H1 (cell line): ENCODE measurements around the gene MUSTN1. TPM values are rescaled to one million over a fixed set of nuclear protein-coding genes. Genes with fewer than 3 reads are reported as not detected.

Experiments used
- CTCF ChIA-PET: fragments of 300-600 bp; sonication (Branson Sonifier 250); formaldehyde crosslinking; loops from one replicate; lab custom pipeline; 2021; ENCODE audit not compliant: partially characterized antibody; lab: Charles Lee
- POLR2A ChIA-PET: fragments of 300-600 bp; sonication (Branson Sonifier 250); formaldehyde crosslinking; loops from one replicate; lab custom pipeline; 2021; ENCODE audit warnings: inconsistent platforms; ENCODE audit not compliant: partially characterized antibody; lab: Charles Lee
- DNase-seq, 2 experiments: peaks; one replicate each; pipeline versions ENCODE4 v3.0.0 to v3.0.0-alpha.2; 2010 to 2022; ENCODE audit warnings: low spot score in 2 of 2, low read depth in 1 of 2, mixed read lengths in 1 of 2
- FAIRE-seq: peaks from 2 replicates; lab custom pipeline; 2011; peaks lifted over from hg19 to GRCh38; lab: Jason Lieb, UNC
- H2AFZ ChIP-seq: 2 replicates; pipeline ENCODE4 v1.8.1; 2012; ENCODE audit warnings: low read length, inconsistent platforms
- H2AK5ac ChIP-seq: 2 replicates; pipeline ENCODE4 v1.6.1; 2013; ENCODE audit warnings: low read depth, low read length
- H2BK120ac ChIP-seq: replicated peaks from 2 replicates; pipeline ENCODE3; 2013; ENCODE audit warnings: low read depth, low read length, inconsistent platforms
- H2BK12ac ChIP-seq: 2 replicates; pipeline ENCODE4 v1.6.1; 2013; ENCODE audit warnings: low read depth, low read length
- H2BK15ac ChIP-seq: 2 replicates; pipeline ENCODE4 v1.6.1; 2013; ENCODE audit warnings: low read length
- H2BK20ac ChIP-seq: 2 replicates; pipeline ENCODE4 v1.6.1; 2013; ENCODE audit warnings: low read length
- H2BK5ac ChIP-seq: 2 replicates; pipeline ENCODE4 v1.6.1; 2013; ENCODE audit warnings: low read depth, low read length
- H3K14ac ChIP-seq: 2 replicates; pipeline ENCODE4 v1.6.1; 2013; ENCODE audit warnings: inconsistent platforms; ENCODE audit not compliant: insufficient read length
- H3K18ac ChIP-seq: 2 replicates; pipeline ENCODE4 v1.6.1; 2013; ENCODE audit warnings: low read length; ENCODE audit errors: extremely low read depth
- H3K23ac ChIP-seq: 2 replicates; pipeline ENCODE4 v1.6.1; 2013; ENCODE audit warnings: inconsistent platforms; ENCODE audit not compliant: insufficient read length
- H3K23me2 ChIP-seq: 2 replicates; pipeline ENCODE4 v1.6.1; 2013; ENCODE audit warnings: low read depth, low read length
- H3K27ac ChIP-seq: 2 replicates; pipeline ENCODE4 v1.6.1; 2011; ENCODE audit warnings: low read depth, low read length, inconsistent platforms
- H3K27me3 ChIP-seq, 4 experiments: replicated peaks in 1 of 4; 1 replicate in 1 of 4; 2 replicates in 3 of 4; pipeline versions ENCODE4 v1.6.1 to v1.8.1; 2011 to 2013; ENCODE audit warnings: low read length in 3 of 4, mild to moderate bottlenecking in 3 of 4, inconsistent platforms in 2 of 4, mixed read lengths in 2 of 4, moderate library complexity in 1 of 4; ENCODE audit not compliant: control insufficient read depth in 3 of 4, insufficient read depth in 3 of 4; ENCODE audit errors: extremely low read depth in 1 of 4
- H3K36me3 ChIP-seq, 4 experiments: 2 replicates each; pipeline versions ENCODE4 v1.6.1 to v1.8.1; 2011 to 2013; ENCODE audit warnings: mild to moderate bottlenecking in 4 of 4, low read length in 3 of 4, moderate library complexity in 2 of 4, control low read depth in 1 of 4, inconsistent platforms in 1 of 4; ENCODE audit not compliant: insufficient read depth in 4 of 4, control insufficient read depth in 2 of 4
- H3K4ac ChIP-seq: replicated peaks from 2 replicates; pipeline ENCODE3; 2013; ENCODE audit warnings: low read length, low read depth, mixed read lengths, inconsistent platforms; ENCODE audit not compliant: insufficient read length
- H3K4me1 ChIP-seq, 4 experiments: replicated peaks in 1 of 4; 1 replicate in 1 of 4; 2 replicates in 3 of 4; pipeline versions ENCODE4 v1.6.1 to v1.8.1; 2011 to 2013; ENCODE audit warnings: low read length in 3 of 4, inconsistent platforms in 2 of 4, mixed read lengths in 1 of 4; ENCODE audit not compliant: insufficient read depth in 4 of 4, control insufficient read depth in 3 of 4
- H3K4me2 ChIP-seq, 2 experiments: 2 replicates each; pipeline versions ENCODE4 v1.6.1 to v1.8.1; 2011 to 2013; ENCODE audit warnings: low read depth in 2 of 2, low read length in 2 of 2, control low read depth in 1 of 2, inconsistent platforms in 1 of 2, mild to moderate bottlenecking in 1 of 2; ENCODE audit not compliant: insufficient read depth in 1 of 2
- H3K4me3 ChIP-seq, 4 experiments: fragments of 200-600, 300-600 bp in 1 of 4; sonication (generic), shearing (Covaris generic), sonication (Bioruptor Twin) in 1 of 4; 2 replicates each; pipeline versions ENCODE4 v1.5.1 to v1.8.1; 2011 to 2016; ENCODE audit warnings: low read length in 4 of 4, low read depth in 3 of 4, control low read depth in 2 of 4, inconsistent platforms in 2 of 4, mild to moderate bottlenecking in 2 of 4, mixed read lengths in 1 of 4, moderate library complexity in 1 of 4; ENCODE audit not compliant: insufficient read depth in 2 of 4; ENCODE audit errors: extremely low read depth in 1 of 4
- H3K56ac ChIP-seq: replicated peaks from 2 replicates; pipeline ENCODE3; 2013; ENCODE audit warnings: low read depth, mild to moderate bottlenecking, mixed read lengths, low read length, inconsistent platforms; ENCODE audit not compliant: insufficient read length
- H3K79me1 ChIP-seq: 2 replicates; pipeline ENCODE4 v1.6.1; 2013; ENCODE audit warnings: low read depth, low read length, control low read depth
- H3K79me2 ChIP-seq, 2 experiments: 2 replicates each; pipeline versions ENCODE4 v1.6.1 to v1.8.1; 2012 to 2013; ENCODE audit warnings: low read length in 2 of 2, mild to moderate bottlenecking in 2 of 2, inconsistent platforms in 1 of 2; ENCODE audit not compliant: insufficient read depth in 2 of 2, control insufficient read depth in 1 of 2
- H3K9ac ChIP-seq, 4 experiments: replicated peaks in 1 of 4; 1 replicate in 1 of 4; 2 replicates in 3 of 4; pipeline versions ENCODE4 v1.6.1 to v1.8.1; 2011 to 2013; ENCODE audit warnings: low read depth in 3 of 4, low read length in 3 of 4, control low read depth in 2 of 4, mild to moderate bottlenecking in 2 of 4, moderate library complexity in 2 of 4, inconsistent platforms in 1 of 4; ENCODE audit errors: extremely low read depth in 1 of 4
- H3K9me3 ChIP-seq, 2 experiments: 2 replicates each; pipeline versions ENCODE4 v1.6.1 to v1.8.1; 2012 to 2013; ENCODE audit warnings: mild to moderate bottlenecking in 2 of 2, moderate library complexity in 2 of 2, control low read depth in 1 of 2, inconsistent platforms in 1 of 2, low read depth in 1 of 2, low read length in 1 of 2, mixed read lengths in 1 of 2; ENCODE audit not compliant: insufficient read depth in 2 of 2
- H4K20me1 ChIP-seq, 2 experiments: replicated peaks in 1 of 2; 2 replicates each; pipeline versions ENCODE3 to v1.8.1; 2011 to 2013; ENCODE audit warnings: inconsistent platforms in 2 of 2, low read length in 2 of 2, mild to moderate bottlenecking in 1 of 2; ENCODE audit not compliant: insufficient read depth in 2 of 2, control insufficient read depth in 1 of 2
- H4K5ac ChIP-seq: 2 replicates; pipeline ENCODE4 v1.6.1; 2013; ENCODE audit warnings: low read length, low read depth, mixed read lengths, inconsistent platforms; ENCODE audit not compliant: insufficient read length
- H4K8ac ChIP-seq: 2 replicates; pipeline ENCODE4 v1.8.0; 2013; ENCODE audit warnings: mild to moderate bottlenecking, moderate library complexity, low read length, inconsistent platforms; ENCODE audit not compliant: insufficient read depth; ENCODE audit errors: extremely low read depth
- H4K91ac ChIP-seq: replicated peaks from 2 replicates; pipeline ENCODE3; 2013; ENCODE audit warnings: low read length, mixed read lengths, inconsistent platforms; ENCODE audit not compliant: insufficient read length
- BCL11A ChIP-seq, 2 experiments: IDR thresholded peaks; one replicate each; pipeline ENCODE4 v1.6.1; 2011; ENCODE audit warnings: low read depth in 2 of 2, low read length in 2 of 2, mild to moderate bottlenecking in 2 of 2
- CTBP2 ChIP-seq: IDR thresholded peaks from 2 replicates; pipeline ENCODE4 v1.7.0; 2011; ENCODE audit warnings: borderline replicate concordance, mild to moderate bottlenecking, moderate library complexity, mixed read lengths, low read length; ENCODE audit not compliant: insufficient read depth, insufficient read length
- GABPA ChIP-seq: IDR thresholded peaks from 2 replicates; pipeline ENCODE4 v1.6.1; 2011; ENCODE audit warnings: mild to moderate bottlenecking, low read length, moderate library complexity, borderline replicate concordance; ENCODE audit not compliant: insufficient read depth
- NRF1 ChIP-seq: IDR thresholded peaks from 2 replicates; pipeline ENCODE4 v1.6.1; 2011; ENCODE audit warnings: mild to moderate bottlenecking, low read depth, low read length, improper control_type of control experiment
- PHF8 ChIP-seq: fragments of 200-600 bp; sonication (generic); conservative IDR thresholded peaks from 2 replicates; pipeline ENCODE4 v1.7.1; 2012; ENCODE audit warnings: low read depth, mild to moderate bottlenecking, inconsistent platforms, low read length, moderate library complexity
- RAD21 ChIP-seq, 2 experiments: IDR thresholded peaks in 1 of 2; conservative IDR thresholded peaks in 1 of 2; 2 replicates each; pipeline ENCODE4 v1.6.1; 2011; ENCODE audit warnings: low read depth in 2 of 2, low read length in 2 of 2, improper control_type of control experiment in 1 of 2, inconsistent platforms in 1 of 2, mild to moderate bottlenecking in 1 of 2, moderate library complexity in 1 of 2
- WGBS, 2 experiments: shearing (Covaris generic) in 1 of 2; methylation state at CpG; one replicate each; pipeline versions ENCODE4 v1.1.6 to v1.1.7; 2013 to 2015; ENCODE audit warnings: low lambda C conversion rate in 2 of 2, mixed read lengths in 2 of 2, inconsistent platforms in 1 of 2, low coverage in 1 of 2, missing lambda C conversion rate in 1 of 2; ENCODE audit not compliant: insufficient replicate concordance in 2 of 2, insufficient coverage in 1 of 2, insufficient read length in 1 of 2; ENCODE audit errors: extremely low coverage in 1 of 2, missing lambda C conversion rate in 1 of 2; 5-methylcytosine and 5-hydroxymethylcytosine counted together
- polyA plus RNA-seq, 7 experiments: library from polyadenylated mRNA; depleted of rRNA in 3 of 7; stranded (reverse) in 5 of 7; unstranded in 2 of 7; fragments of >200 nt in 5 of 7; fragments of 200-250 nt in 2 of 7; gene quantifications; 1 replicate in 5 of 7; 2 replicates in 1 of 7; 4 replicates in 1 of 7; pipeline versions ENCODE4 v1.2.1 to v1.2.3, GENCODE V29; 2011 to 2013; ENCODE audit warnings: missing spikeins in 2 of 7, mixed read lengths in 2 of 7
- total RNA-seq: library from RNA; stranded (reverse); fragmentation: NEBNext Ultra II Directional; extraction: Animal tissue kit (Norgen Biotek cat#: 25700); gene quantifications from 2 replicates; pipeline ENCODE4 v1.2.1, GENCODE V29; 2021

The MUSTN1 gene
- total and polyA plus RNA-seq, 2 of the 8 experiments (the other 6 are each of a cell fraction or from before 2014, with no cell fraction given), result 1.1 to 2.4 TPM

- Histone ChIP-seq H2BK120ac (no peak overlapping the region), H4K5ac (no peak overlapping the region), H3K4me1 (peaks cover 0 to 6% (median 3%) of the 10 kb centered on the region in 4 experiments; a peak in 2 of 7 replicates), H3K27ac (no peak overlapping the region), H2BK20ac (no peak overlapping the region), H2BK5ac (no peak overlapping the region), H3K4ac (no peak overlapping the region), H3K36me3 (no peaks in the 10 kb centered on the region), H3K9me3 (no peaks in the 10 kb centered on the region), H3K56ac (no peak overlapping the region), H2AK5ac (no peak overlapping the region), H3K4me2 (no peak overlapping the region), H3K9ac (no peak overlapping the region), H2BK15ac (no peak overlapping the region), H3K23me2 (no peaks in the 10 kb centered on the region), H4K8ac (no peak overlapping the region), H3K18ac (no peak overlapping the region), H3K27me3 (no peaks in the 10 kb centered on the region), H3K14ac (no peak overlapping the region), H3K79me1 (no peaks in the 10 kb centered on the region), H3K23ac (no peak overlapping the region), H4K20me1 (no peaks in the 10 kb centered on the region), H2BK12ac (no peak overlapping the region), H2AFZ (no peak overlapping the region), H3K4me3 (no peak overlapping the region), H3K79me2 (no peaks in the 10 kb centered on the region), H4K91ac (no peak overlapping the region)
- 89% methylated on average over 4 of the region's 7 CpGs; no CpG with 5 or more reads in 1 of the 2 experiments for WGBS, 2 experiments
- TF ChIP-seq NRF1 (no peak), RAD21 (IDR thresholded peaks at IDR 0.05 in 1 of 2, conservative IDR thresholded peaks at IDR 0.05 in 1 of 2; ENCODE audit: low read depth in 2 of 2, low read length in 2 of 2) (no peak), GABPA (no peak), BCL11A (IDR thresholded peaks at IDR 0.05; ENCODE audit: low read depth in 2 of 2, low read length in 2 of 2) (no peak), PHF8 (no peak), CTBP2 (no peak)
- FAIRE-seq (no peak), DNase-seq (no peak)
- POLR2A ChIA-PET, result interaction anchor here (0.7 kb wide), 1 partner anchor 12 kb away, joined by 3 read pairs; no protein-coding TSS in a partner anchor
- CTCF ChIA-PET, result interaction anchor here (0.9 to 7.5 kb wide), 9 partner anchors 9 to 35 kb away, joined by 3 to 86 read pairs (median 5); partner anchors contain the start of genes ITIH4 and MUSTN1
These were observed 17.0 kb downstream of the MUSTN1 start for GRCh38 chr3:52817860-52818259.
